GM10248 (cell line): ENCODE measurements around the gene NOD1.

Source experiments
- CTCF ChIA-PET: fragments of 300-600 bp; sonication (Branson Sonifier 250); formaldehyde crosslinking; extraction: SDS; loops from one replicate; lab custom pipeline; 2021; ENCODE audit warnings: antibody characterized with exemption; lab: Yijun Ruan, JAX
- POLR2A ChIA-PET: fragments of 350-650 bp; sonication (Branson Sonifier 250); formaldehyde crosslinking; extraction: SDS; loops from one replicate; lab custom pipeline; 2020; ENCODE audit warnings: antibody characterized with exemption; lab: Yijun Ruan, JAX
- DNase-seq: peaks from one replicate; pipeline ENCODE4 v3.0.0; 2012; ENCODE audit errors: extremely low spot score
- CTCF ChIP-seq: IDR thresholded peaks from 2 replicates; pipeline ENCODE4 v1.5.1; 2012; ENCODE audit warnings: mild to moderate bottlenecking, low read depth; ENCODE audit errors: extremely low read depth, missing control alignments, control extremely low read depth

Gene NOD1

GRCh38 chr7:30474893-30475292 lies 3.7 kb downstream of the NOD1 start:
- POLR2A ChIA-PET, result no interaction called here
- no peak for TF ChIP-seq CTCF
- CTCF ChIA-PET, result interaction anchor here (2.1 kb wide), 1 partner anchor 10 kb away, joined by 8 read pairs; no protein-coding TSS in a partner anchor
- no peak for DNase-seq

GRCh38 chr7:30474485-30474884 lies 4.1 kb downstream of the NOD1 start:
- CTCF ChIA-PET, result interaction anchor here (0.7 to 2.1 kb wide), 2 partner anchors 10 to 37 kb away, joined by 3 to 8 read pairs; no protein-coding TSS in a partner anchor
- no peak for DNase-seq
- POLR2A ChIA-PET, result no interaction called here
- TF ChIP-seq CTCF, result no peak

GRCh38 chr7:30473903-30474302 lies 4.7 kb downstream of the NOD1 start:
- DNase-seq, result no peak
- TF ChIP-seq CTCF, result no peak
- ChIA-PET CTCF (interaction anchor here (0.7 to 2.1 kb wide), 4 partner anchors 9 to 90 kb away, joined by 3 to 8 read pairs (median 4); no protein-coding TSS in a partner anchor), POLR2A (no interaction called here)

GRCh38 chr7:30472784-30473775 lies 5.5 kb downstream of the NOD1 start:
- no peak for DNase-seq
- POLR2A ChIA-PET, result no interaction called here
- CTCF ChIA-PET, result interaction anchor here (1.0 to 2.1 kb wide), 3 partner anchors 8 to 91 kb away, joined by 3 to 8 read pairs (median 4); no protein-coding TSS in a partner anchor
- no peak for TF ChIP-seq CTCF

GRCh38 chr7:30472081-30472783 lies 6.4 kb downstream of the NOD1 start:
- no peak for TF ChIP-seq CTCF
- ChIA-PET POLR2A (no interaction called here), CTCF (interaction anchor here (0.7 kb wide), 2 partner anchors 27 to 36 kb away, joined by 3 read pairs; no protein-coding TSS in a partner anchor)
- DNase-seq, result no peak

GRCh38 chr7:30471205-30471604 lies 7.4 kb downstream of the NOD1 start:
- TF ChIP-seq CTCF, result no peak
- no peak for DNase-seq
- POLR2A ChIA-PET, result no interaction called here
- CTCF ChIA-PET, result interaction anchor here (0.7 kb wide), 1 partner anchor 28 kb away, joined by 3 read pairs; no protein-coding TSS in a partner anchor
